Umbilical cord (tissue), 2 donors: ENCODE measurements around the gene KRT73. TPM values are rescaled to one million over a fixed set of nuclear protein-coding genes. Genes with fewer than 3 reads are reported as not detected.

ENCODE experiments used
- DNase-seq: peaks from one replicate; pipeline ENCODE4 v3.0.0-alpha.2; 2015; ENCODE audit warnings: low spot score
- total RNA-seq: library from RNA; depleted of rRNA; stranded (reverse); fragments of >200 nt; gene quantifications from one replicate; pipeline ENCODE4 v1.2.3, GENCODE V29; 2014; ENCODE audit warnings: low replicate concordance; ENCODE audit not compliant: insufficient read depth

Gene KRT73
- total RNA-seq, 1 donor from 2014 or later = not detected

- DNase-seq = no peak
Measured at GRCh38 chr12:52622349-52622748, 4.0 kb upstream of the KRT73 start.

GRCh38 chr12:52618866-52619265 is 507 bp upstream of the KRT73 start:
- DNase-seq = no peak

GRCh38 chr12:52617403-52617785 is 965 bp downstream of the KRT73 start:
- DNase-seq = no peak

- no peak for DNase-seq
Measured at GRCh38 chr12:52616680-52617402, 1.5 kb downstream of the KRT73 start.

- no peak for DNase-seq
Measured at GRCh38 chr12:52615912-52616311, 2.4 kb downstream of the KRT73 start.

GRCh38 chr12:52615208-52615868 is 3.0 kb downstream of the KRT73 start:
- no peak for DNase-seq

GRCh38 chr12:52614381-52615207 is 3.8 kb downstream of the KRT73 start:
- DNase-seq = no peak

GRCh38 chr12:52613384-52614030 is 4.9 kb downstream of the KRT73 start:
- no peak for DNase-seq

GRCh38 chr12:52612431-52613383 is 5.7 kb downstream of the KRT73 start:
- DNase-seq = no peak

GRCh38 chr12:52611080-52611468 is 7.3 kb downstream of the KRT73 start:
- DNase-seq = no peak

- DNase-seq = no peak
Measured at GRCh38 chr12:52608826-52609630, 9.3 kb downstream of the KRT73 start.

- no peak for DNase-seq
Measured at GRCh38 chr12:52608161-52608560, 10.2 kb downstream of the KRT73 start.

GRCh38 chr12:52607314-52607713 is 11.0 kb downstream of the KRT73 start:
- DNase-seq = no peak

- DNase-seq = no peak
Measured at GRCh38 chr12:52606581-52607218, 11.7 kb downstream of the KRT73 start.

GRCh38 chr12:52606096-52606495 is 12.3 kb downstream of the KRT73 start:
- DNase-seq = no peak

- no peak for DNase-seq
Measured at GRCh38 chr12:52605542-52605941, 12.8 kb downstream of the KRT73 start.

- no peak for DNase-seq
Measured at GRCh38 chr12:52604859-52605258, 13.5 kb downstream of the KRT73 start.

- no peak for DNase-seq
Measured at GRCh38 chr12:52603314-52603713, 15.0 kb downstream of the KRT73 start.

GRCh38 chr12:52602552-52602951 is 15.8 kb downstream of the KRT73 start:
- DNase-seq = no peak
